Left renal cortex interstitium (tissue), 4 donors: Measurements from ENCODE around the gene TRABD2B. TPM values are rescaled to one million over a fixed set of nuclear protein-coding genes. Genes with fewer than 3 reads are reported as not detected.
"Not testable (repeated sequence)": the region's sequence is repeated elsewhere in the genome, so short reads cannot be mapped to it uniquely, and the experiment has no call there.

Experiments used
- DNase-seq, 4 donors: peaks; one replicate each; pipeline ENCODE4 v3.0.0-alpha.2; 2013; ENCODE audit warnings: low read depth in 4 of 4, low spot score in 2 of 4, missing footprints in 1 of 4
- polyA plus RNA-seq, 4 donors: library from polyadenylated mRNA; unstranded; fragments of 120-200 nt; gene quantifications; one replicate each; pipeline ENCODE4 v1.2.1, GENCODE V29; 2013; ENCODE audit not compliant: insufficient read length in 4 of 4

The TRABD2B gene
- polyA plus RNA-seq, 4 donors = 13.9 to 29.5 (median 23.1) TPM

DNA sequence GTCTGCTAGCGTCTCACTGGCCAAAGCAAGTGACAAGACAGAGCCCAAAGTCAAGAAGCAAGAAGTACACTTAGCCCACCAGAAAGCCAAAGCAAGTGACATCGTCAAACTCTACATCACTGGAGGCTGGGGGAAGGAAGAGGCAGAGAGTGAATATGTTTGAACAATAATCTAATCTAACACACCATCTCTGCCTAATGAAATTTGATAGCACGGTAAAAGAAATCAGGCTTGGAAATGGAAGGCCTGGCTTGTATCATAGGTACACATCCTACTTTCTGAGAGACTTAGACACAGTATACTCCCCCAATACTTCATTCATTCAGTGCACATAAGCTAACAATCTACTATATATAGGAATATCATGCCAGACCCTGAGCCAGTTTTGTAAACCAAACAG is 26.3 kb downstream of the TRABD2B start:
- DNase-seq = no peak

DNA sequence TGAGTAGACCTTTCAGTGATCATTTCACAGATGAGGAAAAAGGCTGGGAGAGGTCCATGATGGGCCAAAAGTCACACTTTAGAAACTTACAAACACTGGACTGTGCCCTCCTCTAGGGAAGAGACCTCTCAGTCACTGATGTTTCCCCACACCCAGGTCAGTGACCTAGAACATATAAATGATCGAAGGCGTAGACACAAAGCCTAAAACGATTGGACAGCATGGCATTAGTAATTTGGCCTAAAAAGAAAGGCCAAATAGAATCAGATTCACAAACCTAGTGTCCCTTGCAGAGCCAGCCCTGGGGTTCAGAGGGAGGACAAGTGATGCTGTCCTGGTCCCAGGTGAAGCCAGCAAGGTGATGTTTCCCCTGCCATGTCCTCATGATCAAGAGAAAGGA is 27.7 kb downstream of the TRABD2B start:
- DNase-seq = no peak

DNA sequence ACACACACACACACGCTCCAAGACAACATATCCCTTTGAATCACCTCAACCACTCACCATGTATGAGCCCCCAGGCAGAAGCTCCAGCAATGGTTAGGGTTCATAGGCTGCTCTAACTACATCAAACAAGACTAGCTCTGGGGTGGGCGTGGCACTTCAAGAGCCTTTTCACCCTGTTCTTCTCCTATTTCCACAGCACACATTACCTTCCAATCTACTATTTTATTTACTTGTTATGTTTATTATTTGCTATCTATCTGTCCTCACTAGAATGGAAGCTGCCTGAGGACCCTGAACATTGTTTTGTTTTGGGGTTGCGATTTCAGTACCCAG is 28.7 kb downstream of the TRABD2B start:
- no peak for DNase-seq

DNA sequence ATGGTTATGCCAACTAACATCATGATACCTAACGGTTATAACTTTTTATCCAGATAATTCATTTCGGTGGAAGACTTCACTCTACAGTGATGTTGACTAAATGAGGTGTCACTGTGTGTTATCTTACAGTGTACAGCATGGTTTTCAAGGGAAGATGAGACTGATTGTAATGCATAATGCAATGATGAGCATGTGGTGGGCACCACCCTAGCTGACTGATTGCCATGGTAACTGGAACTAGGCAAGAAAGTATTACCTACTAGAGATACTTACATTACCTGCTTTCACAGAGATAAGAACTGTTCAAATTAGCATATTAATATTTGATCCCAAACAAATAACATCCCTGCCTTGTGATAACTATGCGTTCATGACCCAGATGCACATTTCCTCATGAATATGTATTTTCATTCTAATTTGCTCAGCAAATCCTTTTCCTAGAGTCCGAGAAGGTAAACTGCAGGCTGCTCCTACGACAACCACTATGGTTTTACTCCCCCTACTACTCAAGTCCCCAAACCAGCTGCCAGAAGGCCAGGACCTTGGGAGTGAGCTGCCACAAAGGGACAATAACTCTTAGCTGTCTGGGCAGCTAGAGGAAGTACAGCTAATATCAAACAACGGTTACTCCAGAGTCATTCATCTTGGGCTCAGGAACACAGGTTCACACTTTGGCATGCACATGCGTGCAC is 29.2 kb downstream of the TRABD2B start:
- DNase-seq = no peak

DNA sequence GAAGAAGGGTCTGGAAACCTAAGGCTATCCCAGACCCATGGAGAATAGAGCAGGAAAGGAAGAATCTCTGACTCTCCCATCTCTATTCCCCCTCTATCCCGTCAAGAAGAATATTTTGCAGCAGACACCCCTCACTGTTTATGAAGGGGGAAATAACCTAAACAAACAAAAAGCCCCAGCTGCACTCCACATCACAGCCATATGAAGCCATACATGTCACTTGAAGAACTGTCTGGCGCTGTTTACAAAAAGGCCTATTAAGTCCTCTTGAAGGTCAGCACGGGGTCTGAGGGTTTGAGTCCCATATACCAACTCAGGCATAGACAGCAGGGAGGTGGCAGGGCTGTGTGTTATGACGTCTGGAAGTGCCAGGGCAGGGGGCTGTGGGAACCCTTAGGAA is 31.4 kb downstream of the TRABD2B start:
- DNase-seq = no peak

DNA sequence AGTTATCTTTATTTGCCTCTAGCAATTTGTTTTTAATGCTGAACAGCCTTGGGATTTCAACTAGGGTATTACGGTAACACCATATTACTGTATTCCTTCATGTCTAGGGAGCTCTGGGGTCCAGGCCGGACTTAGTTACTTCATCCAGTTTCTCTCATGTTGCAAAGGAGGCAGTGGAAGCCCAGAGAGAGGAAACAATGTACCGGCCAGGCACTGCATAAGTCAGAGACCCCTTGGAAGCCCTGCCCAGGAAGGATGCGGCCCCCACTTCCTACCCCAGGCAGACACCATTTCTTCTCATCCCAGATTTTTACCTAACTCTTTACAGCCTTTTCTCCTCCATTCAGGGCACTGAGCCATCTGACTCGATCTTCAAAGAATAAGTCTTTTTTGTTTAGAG is 32.5 kb downstream of the TRABD2B start:
- DNase-seq = no peak

DNA sequence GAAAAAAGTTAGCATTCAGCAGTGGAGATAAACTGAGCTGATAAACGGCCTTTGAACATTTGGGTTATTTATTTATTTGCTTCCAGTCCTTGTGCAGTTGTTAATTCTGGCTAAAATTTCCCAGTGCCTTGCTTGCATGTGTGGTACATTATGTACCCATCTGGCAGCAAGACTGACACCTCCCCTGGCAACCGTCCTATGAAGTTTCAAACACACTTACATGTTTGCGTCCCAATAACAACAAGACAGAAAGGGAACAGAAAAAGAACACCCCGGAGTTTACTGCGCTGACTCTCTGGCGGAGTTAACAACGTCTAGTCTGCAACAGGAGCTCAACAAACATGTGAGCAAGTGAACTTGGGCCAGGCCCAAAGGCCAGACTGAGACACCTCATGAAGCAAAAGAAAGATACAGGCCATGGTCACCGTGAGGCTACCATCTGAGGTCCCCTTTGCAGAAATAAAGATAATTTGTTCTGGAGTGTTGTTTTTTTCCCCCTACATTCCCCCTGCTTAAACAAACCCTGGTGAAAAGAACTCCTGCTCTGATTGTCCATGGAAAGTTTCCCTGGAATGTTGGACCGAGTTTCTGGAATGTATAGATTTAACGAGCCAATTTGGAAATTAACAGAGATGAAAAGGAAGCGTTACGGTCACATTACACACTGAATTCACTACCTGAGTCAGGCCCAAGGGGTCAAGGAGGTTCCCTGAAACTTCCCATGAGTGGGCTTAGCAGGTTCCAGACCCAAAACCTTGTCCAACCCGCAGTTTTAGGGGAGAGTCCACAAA is 33.4 kb downstream of the TRABD2B start:
- no peak for DNase-seq

DNA sequence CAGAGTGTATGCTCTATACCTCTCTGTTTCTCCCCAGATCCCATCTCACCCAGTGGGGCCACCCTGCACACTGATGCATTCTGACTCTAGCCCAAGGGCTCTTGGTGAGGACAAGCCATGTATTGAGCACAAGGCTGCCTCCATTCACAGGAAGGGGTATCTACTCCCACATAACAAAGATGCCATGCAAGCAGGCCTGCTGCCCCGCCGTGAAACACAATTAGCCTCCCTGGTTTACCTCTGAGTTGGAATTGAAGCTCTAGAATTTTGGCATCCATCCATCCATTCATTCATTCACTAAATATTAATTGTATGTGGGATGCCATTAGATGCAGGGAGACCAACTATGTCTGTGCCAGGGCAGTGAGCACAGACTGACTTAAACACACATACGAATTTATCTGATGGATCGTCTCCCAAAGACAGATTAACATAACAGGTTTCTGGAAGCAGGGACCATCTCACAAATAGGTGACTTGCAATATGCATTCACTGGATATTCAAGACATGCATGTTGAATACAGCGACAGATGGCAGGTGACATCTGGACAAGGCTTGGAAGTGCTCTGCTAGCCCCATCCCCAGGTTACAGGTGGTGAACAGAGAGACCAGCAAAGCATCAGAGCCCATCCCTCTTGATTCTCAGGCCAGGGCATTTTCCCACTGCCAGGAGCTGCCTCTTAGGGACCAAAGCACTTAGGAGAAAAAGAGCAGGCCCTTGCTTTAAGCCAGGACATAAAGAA is 34.3 kb downstream of the TRABD2B start:
- DNase-seq = no peak

DNA sequence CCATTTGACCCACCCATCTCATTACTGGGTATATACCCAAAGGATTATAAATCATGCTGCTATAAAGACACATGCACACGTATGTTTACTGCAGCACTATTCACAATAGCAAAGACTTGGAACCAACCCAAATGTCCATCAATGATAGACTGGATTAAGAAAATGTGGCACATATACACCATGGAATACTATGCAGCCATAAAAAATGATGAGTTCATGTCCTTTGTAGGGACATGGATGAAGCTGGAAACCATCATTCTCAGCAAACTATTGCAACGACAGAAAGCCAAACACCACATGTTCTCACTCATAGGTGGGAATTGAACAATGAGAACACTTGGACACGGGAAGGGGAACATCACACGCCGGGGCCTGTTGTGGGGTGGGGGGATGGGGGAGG is 35.4 kb downstream of the TRABD2B start:
- not testable (repeated sequence) for DNase-seq

DNA sequence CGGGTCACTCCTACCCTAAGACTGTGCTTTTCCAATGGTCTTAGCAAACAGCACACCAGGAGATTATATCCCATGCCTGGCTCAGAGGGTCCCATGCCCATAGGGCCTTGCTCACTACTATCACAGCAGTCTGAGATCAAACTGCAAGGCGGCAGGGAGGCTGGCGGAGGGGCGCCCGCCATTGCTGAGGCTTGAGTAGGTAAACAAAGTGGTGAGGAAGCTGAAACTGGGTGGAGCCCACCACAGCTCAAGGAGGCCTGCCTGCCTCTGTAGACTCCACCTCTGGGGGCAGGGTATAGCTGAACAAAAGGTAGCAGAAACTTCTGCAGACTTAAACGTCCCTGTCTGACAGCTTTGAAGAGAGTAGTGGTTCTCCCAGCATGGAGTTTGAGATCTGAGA is 40.7 kb downstream of the TRABD2B start:
- DNase-seq = not testable (repeated sequence)

DNA sequence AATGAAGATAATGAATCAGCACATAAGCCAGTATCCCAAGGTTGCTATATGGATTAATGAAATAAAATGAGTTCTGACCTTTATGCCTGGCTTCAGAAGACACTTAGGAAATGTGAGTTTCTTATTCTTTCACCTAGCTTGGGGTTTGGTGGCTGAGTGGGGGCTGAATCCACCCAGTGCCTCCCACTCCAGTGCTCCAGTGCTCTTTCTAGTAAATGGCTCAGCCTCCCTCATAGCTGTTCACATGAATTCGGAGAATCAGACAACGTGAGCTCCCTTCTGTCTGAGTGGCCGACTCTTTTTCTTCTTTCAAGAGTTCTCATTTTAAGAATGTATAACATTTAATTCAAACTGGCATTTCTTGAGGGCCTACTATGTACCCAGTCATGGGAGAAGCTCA is 43.5 kb downstream of the TRABD2B start:
- no peak for DNase-seq

DNA sequence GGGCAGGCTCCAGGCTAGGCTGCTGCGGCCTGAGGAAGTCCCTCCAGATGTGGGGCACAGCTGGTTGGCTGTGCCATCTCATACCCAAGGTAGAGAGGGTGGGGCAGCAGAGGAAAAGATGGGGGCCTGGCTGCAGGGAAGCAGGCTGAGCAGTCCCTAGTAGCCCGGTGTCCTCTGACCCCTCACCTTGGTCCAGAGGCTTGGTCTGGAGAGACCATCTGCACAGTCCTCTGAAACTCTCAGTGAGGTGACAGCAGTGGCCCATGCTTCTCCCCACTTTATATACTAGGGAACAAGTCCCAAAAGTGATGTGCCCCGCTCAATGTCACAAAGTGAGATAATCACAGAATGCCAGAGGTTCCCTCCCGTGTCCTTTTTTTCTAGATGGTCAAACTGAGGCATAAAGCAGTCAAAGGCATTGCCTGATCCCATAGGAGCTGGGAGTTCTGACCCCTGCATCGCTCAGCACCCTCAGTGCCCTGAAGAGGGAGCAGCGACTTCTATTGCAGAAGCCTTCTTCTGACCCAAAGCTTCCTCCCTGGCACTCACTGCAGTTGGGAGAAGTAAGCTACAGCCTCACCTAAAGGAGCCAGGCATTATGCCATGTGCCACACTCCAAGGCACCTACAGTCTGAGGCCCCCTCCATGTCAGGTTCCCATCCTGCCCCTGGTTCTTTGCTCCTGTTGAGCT is 45.5 kb downstream of the TRABD2B start:
- DNase-seq = no peak

DNA sequence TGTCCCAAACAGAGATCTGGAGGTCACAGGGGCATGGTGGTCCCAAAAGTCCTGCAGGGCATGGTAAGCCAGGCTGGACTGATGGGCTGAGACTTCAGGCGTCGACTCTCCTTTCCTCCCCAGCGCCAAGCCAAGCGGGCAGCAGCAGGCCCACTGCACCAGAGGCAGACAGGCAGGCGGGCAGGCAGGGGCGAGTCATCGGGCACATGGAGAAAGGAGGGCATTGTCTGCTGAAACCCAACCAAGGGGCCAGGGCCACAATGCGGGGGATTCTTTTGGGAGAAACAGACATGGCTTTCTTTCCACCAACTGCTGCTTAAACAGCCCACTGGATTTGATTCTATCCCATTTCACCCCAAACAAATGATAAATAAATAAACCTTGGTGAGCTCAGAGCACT is 46.2 kb downstream of the TRABD2B start:
- no peak for DNase-seq

DNA sequence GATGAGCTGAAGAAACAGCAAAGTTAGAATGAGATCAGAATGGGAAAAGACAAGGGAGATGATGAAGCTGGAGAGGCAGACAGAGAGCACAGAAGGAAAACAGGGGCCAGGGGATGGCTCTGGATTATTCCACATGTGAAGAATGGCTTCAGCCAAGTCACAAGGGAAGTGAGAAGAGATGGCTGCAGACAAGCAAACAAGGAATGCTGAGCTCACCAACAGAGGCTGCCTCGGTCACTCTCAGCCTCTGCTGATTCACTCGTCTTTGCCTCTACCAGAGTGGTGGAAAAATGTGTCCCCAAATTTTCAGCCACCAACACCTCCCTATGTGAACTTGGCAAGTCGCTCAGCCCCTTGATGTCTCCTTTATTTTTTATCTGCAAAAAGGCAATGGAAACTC is 46.7 kb downstream of the TRABD2B start:
- no peak for DNase-seq

DNA sequence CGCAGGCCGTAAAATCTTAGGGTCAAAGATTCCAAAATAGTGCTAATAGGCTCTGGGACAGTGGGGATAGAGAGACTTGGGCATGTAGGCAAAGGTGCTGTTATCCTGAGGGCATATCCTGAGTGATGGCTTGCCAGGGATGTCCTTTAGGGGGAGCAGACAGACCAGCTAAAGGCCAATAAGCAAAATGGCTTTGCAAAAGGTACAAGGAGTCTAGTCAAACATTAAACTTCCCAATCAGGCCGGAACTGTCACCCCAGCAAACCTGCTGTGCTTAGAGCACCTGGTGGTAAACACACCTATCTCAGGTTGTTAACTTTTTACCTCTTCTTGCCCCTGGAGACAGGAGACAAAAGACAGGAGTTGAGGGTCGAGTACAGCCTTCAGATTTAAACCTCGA is 49.1 kb downstream of the TRABD2B start:
- DNase-seq = no peak

DNA sequence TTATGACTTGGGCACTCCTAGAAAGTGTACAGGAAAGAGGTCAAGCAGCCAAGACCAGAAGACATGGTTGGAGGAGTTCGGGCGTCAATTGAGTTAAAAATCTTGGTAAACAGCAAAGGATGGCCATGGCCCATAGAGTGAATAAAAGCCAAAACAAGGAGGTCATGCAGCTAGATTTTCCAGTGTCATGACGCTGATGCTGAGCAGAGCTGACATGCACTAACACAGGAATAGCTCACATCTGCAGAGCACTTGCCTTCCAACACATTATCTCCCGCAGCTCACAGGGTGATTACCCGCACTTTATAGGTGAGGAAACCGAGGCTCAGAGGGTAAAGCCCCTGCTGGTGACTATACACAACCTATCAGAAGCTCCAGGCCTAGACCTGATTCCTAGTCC is 49.7 kb downstream of the TRABD2B start:
- DNase-seq = no peak

DNA sequence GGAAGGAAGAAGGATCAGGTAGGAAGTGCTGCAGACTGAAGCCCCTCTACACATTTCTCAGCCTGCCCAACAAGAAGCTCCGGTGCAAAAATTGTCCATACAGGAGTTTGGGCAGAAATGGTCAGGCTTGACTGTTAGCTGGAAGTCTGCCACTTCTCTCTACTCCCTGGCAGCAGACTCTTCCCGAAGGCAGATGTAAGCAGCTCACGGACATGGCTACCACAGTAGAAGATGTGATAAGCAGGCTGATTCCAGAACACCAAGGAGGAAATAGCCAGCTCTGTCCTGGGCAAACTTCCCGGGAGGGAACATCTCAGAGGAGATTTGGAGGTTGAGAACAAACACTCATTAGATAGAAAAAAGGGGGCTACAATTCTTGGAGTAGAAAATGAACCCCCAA is 52.6 kb downstream of the TRABD2B start:
- no peak for DNase-seq

DNA sequence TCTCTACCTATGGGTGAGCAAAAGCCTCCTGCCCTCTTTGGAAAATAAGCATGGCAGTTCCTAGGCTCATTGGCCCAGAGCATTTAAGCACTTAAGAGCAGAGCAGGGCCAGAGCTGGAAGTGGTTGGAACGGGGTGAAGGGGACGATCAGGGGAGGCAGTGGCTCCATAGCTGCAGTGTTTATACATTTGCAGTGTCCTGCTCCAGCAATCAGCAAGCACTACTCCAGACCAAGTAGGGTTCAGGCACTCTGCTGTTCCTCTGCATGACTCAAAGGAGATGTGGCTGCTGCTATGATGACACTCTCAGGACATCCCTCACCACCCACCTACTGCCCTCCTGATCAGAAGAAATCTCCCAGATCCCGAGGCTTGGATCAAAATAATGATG is 55.0 kb downstream of the TRABD2B start:
- no peak for DNase-seq

DNA sequence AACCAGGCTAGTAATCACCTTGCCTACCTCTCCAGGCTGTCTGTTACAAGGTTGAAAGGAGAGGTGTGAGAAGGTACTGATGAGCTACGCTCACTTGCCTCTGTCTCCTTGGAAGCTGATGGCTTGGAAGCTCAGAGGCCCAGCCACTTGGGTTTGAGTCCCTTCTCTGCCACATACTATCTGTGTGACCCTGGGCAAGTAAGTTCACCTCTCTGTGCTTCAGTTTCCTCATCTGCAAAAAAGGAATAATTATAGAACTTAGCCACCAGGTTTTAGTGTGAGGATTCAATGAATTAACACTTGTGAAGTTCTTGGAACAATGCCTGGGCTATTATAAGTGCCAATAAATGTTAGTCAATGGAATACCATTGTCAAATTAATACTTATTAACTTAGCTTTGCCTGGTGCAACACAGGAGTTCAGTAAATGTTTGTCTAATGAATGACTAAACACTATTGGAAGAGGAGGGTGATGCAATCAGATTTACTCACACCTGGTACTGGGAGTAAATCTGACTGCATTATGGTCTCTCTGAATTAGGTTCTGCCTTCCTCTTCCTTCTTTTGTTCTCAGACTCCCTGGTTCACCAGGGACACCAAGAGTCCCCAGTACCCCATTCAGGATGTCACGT is 55.5 kb downstream of the TRABD2B start:
- no peak for DNase-seq

DNA sequence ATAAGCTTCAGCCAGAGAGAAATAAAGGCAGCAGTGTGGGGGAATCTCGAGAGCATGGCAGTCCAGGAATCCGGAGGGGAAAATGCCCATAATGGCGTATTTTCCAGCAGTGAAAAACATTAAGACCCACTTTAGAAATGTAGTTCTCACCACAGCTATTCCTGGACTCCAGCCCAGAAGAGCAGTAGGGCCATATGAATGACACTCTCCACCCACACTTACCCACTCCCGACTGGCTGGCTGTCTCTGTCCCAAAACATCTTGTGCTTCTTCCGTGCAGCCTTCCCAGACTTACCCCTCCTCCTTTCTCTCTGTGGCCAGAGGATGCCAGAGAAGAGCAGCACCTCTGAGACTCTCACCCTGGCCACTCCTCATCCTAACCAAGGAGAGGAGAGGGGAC is 56.4 kb downstream of the TRABD2B start:
- no peak for DNase-seq

DNA sequence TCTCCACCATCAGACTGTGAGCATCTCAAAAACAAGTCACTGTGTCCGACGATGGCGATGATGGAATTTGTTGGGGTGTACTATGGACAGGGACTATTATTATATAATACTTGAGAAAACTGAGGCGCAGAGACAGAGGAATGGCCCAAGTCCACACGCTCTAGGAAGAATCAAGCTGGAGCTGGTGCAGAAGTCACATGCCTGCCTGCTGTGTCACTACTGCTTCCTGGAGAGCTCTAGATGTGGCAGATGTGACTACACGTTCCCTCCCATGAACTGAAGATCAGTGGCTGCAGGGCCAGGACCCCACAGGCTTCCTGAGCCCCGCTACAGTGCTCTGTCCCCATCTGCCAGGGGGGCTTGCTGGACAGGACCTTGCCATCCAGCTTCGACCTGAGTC is 56.9 kb downstream of the TRABD2B start:
- DNase-seq = no peak
